ENCODE measurements around the gene YTHDC2.

- TF ChIP-seq CTCF (IDR thresholded peaks at IDR 0.05) (no peak), EP300 (IDR thresholded peaks at IDR 0.05) (no peak), POLR2A (IDR thresholded peaks at IDR 0.05) (no peak)
Measured at GRCh38 chr5:113614191-113614590, 100.7 kb downstream of the YTHDC2 start.
